Smooth muscle cell (in vitro differentiated cells): ENCODE data around the gene HDDC3. TPM values are rescaled to one million over a fixed set of nuclear protein-coding genes. Genes with fewer than 3 reads are reported as not detected.

Experiments used
- DNase-seq: peaks from one replicate; lab custom pipeline; 2025; ENCODE audit not compliant: unreplicated experiment; lab: John Stamatoyannopoulos, UW
- H2AFZ ChIP-seq: fragments of 200-600 bp; sonication (generic); 2 replicates; pipeline ENCODE4 v1.6.0; 2016; ENCODE audit warnings: antibody characterized with exemption, low read depth, mild to moderate bottlenecking
- H3F3A ChIP-seq: fragments of 200-600 bp; sonication (generic); 2 replicates; pipeline ENCODE4 v1.6.0; 2017; ENCODE audit warnings: antibody characterized with exemption, low read depth
- H3K27ac ChIP-seq: fragments of 200-600 bp; sonication (generic); 2 replicates; pipeline ENCODE4 v1.5.1; 2016; ENCODE audit warnings: low read depth, mild to moderate bottlenecking
- H3K27me3 ChIP-seq: fragments of 200-600 bp; sonication (generic); 2 replicates; pipeline ENCODE4 v1.6.1; 2016; ENCODE audit warnings: low read depth, mild to moderate bottlenecking
- H3K36me3 ChIP-seq: fragments of 200-600 bp; sonication (generic); 2 replicates; pipeline ENCODE4 v1.5.1; 2016; ENCODE audit warnings: low read depth
- H3K4me1 ChIP-seq: fragments of 200-600 bp; sonication (generic); 2 replicates; pipeline ENCODE4 v1.5.1; 2016; ENCODE audit warnings: low read depth
- H3K4me2 ChIP-seq: fragments of 200-600 bp; sonication (generic); 2 replicates; pipeline ENCODE4 v1.6.0; 2016; ENCODE audit warnings: mild to moderate bottlenecking
- H3K4me3 ChIP-seq: fragments of 200-600 bp; sonication (generic); 2 replicates; pipeline ENCODE4 v1.5.1; 2016; ENCODE audit warnings: mild to moderate bottlenecking
- H3K79me2 ChIP-seq: fragments of 200-600 bp; sonication (generic); 2 replicates; pipeline ENCODE4 v1.6.0; 2016; ENCODE audit warnings: low read depth, mild to moderate bottlenecking
- H3K9ac ChIP-seq: fragments of 200-600 bp; sonication (generic); 2 replicates; pipeline ENCODE4 v1.6.0; 2016; ENCODE audit warnings: low read depth
- H3K9me3 ChIP-seq: fragments of 200-600 bp; sonication (generic); replicated peaks from 2 replicates; pipeline ENCODE4 v1.5.1; 2016; ENCODE audit warnings: low read depth
- H4K20me1 ChIP-seq: fragments of 200-600 bp; sonication (generic); 2 replicates; pipeline ENCODE4 v1.6.0; 2016; ENCODE audit warnings: low read depth
- CTCF ChIP-seq: fragments of 200-600 bp; sonication (generic); IDR thresholded peaks from 2 replicates; pipeline ENCODE4 v1.5.1; 2017; ENCODE audit warnings: borderline replicate concordance, mild to moderate bottlenecking, antibody characterized with exemption; ENCODE audit not compliant: insufficient read depth, poor library complexity, severe bottlenecking
- WGBS: methylation state at CpG from one replicate; pipeline ENCODE4 v1.1.7; 2016; ENCODE audit warnings: low lambda C conversion rate; 5-methylcytosine and 5-hydroxymethylcytosine counted together
- polyA plus RNA-seq: library from polyadenylated mRNA; unstranded; fragments of >200 nt; fragmentation: Nextera tagmentation; extraction: Ambion mirVana; gene quantifications from 2 replicates; pipeline ENCODE4 v1.2.1, GENCODE V29; 2016
- total RNA-seq: library from RNA; depleted of rRNA; stranded (reverse); fragments of >200 nt; gene quantifications from 2 replicates; pipeline ENCODE4 v1.2.3, GENCODE V29; 2014

Gene HDDC3
- total and polyA plus RNA-seq, 2 experiments from 2014 or later = 16.0 to 16.3 TPM

GRCh38 chr15:90907051-90907660, 25.2 kb downstream of the HDDC3 start:
- WGBS = 86% methylated on average over 15 of the region's 15 CpGs
- no peaks in the 10 kb centered on the region for H3K79me2 ChIP-seq
- no peaks in the 10 kb centered on the region for H3K36me3 ChIP-seq
- peaks cover under 1% of the 10 kb centered on the region for H3K4me1 ChIP-seq
- H2AFZ ChIP-seq = no peak overlapping the region
- H3F3A ChIP-seq = no peaks in the 10 kb centered on the region
- no peaks in the 10 kb centered on the region for H3K27me3 ChIP-seq
- TF ChIP-seq CTCF = no peak
- no peak for DNase-seq
- no peak overlapping the region for H3K9ac ChIP-seq
- no peak overlapping the region for H3K4me2 ChIP-seq
- no peaks in the 10 kb centered on the region for H4K20me1 ChIP-seq
- no peak overlapping the region for H3K4me3 ChIP-seq
- no peak overlapping the region for H3K27ac ChIP-seq
- H3K9me3 ChIP-seq = no peaks in the 10 kb centered on the region

- Histone ChIP-seq H3K27ac (no peak overlapping the region), H3K36me3 (no peaks in the 10 kb centered on the region), H3K4me2 (no peak overlapping the region), H3K9ac (no peak overlapping the region), H3K27me3 (no peaks in the 10 kb centered on the region), H3K4me1 (peaks cover 7% of the 10 kb centered on the region), H2AFZ (no peak overlapping the region), H3K9me3 (no peaks in the 10 kb centered on the region), H3F3A (peaks cover 5% of the 10 kb centered on the region), H3K79me2 (no peaks in the 10 kb centered on the region), H4K20me1 (no peaks in the 10 kb centered on the region), H3K4me3 (no peak overlapping the region)
- DNase-seq = no peak
- WGBS = 97% methylated on average over 11 of the region's 11 CpGs
- TF ChIP-seq CTCF = no peak
These were observed 26.0 kb downstream of the HDDC3 start for GRCh38 chr15:90906181-90906849.

GRCh38 chr15:90905306-90906180, 26.8 kb downstream of the HDDC3 start:
- Histone ChIP-seq H3K4me3 (no peak overlapping the region), H3K4me2 (no peak overlapping the region), H3K36me3 (no peaks in the 10 kb centered on the region), H3K4me1 (peaks cover 7% of the 10 kb centered on the region), H3K79me2 (no peaks in the 10 kb centered on the region), H3F3A (peaks cover 5% of the 10 kb centered on the region), H3K9ac (no peak overlapping the region), H4K20me1 (no peaks in the 10 kb centered on the region), H2AFZ (no peak overlapping the region), H3K27ac (no peak overlapping the region), H3K27me3 (no peaks in the 10 kb centered on the region), H3K9me3 (no peaks in the 10 kb centered on the region)
- no peak for TF ChIP-seq CTCF
- DNase-seq = no peak
- WGBS = 97% methylated on average over 28 of the region's 28 CpGs
